T-helper 1 cell treated with Interleukin-12 subunit alpha and Interleukin-12 subunit beta and Interleukin-4 antibody, amounts not matched to agents 30 μg/mL and 1 μg/mL, for 36 hours (primary cell): ENCODE measurements around the gene CYP26C1.

Experiments used
- H3K27ac Mint-ChIP-seq: one replicate; pipeline ENCODE4 v1.8.0; 2021; ENCODE audit warnings: mild to moderate bottlenecking, mixed read lengths
- H3K27me3 Mint-ChIP-seq: one replicate; pipeline ENCODE4 v1.8.0; 2021; ENCODE audit warnings: low read depth, mixed read lengths
- H3K36me3 Mint-ChIP-seq: one replicate; pipeline ENCODE4 v1.8.0; 2021; ENCODE audit warnings: low read depth, mixed read lengths
- H3K4me1 Mint-ChIP-seq: one replicate; pipeline ENCODE4 v1.8.0; 2021; ENCODE audit warnings: low read depth, mixed read lengths
- H3K4me3 Mint-ChIP-seq: one replicate; pipeline ENCODE4 v1.8.0; 2021; ENCODE audit warnings: mild to moderate bottlenecking, moderate library complexity, mixed read lengths
- H3K9me3 Mint-ChIP-seq: one replicate; pipeline ENCODE4 v1.8.0; 2021; ENCODE audit warnings: mixed read lengths

CYP26C1 gene, protein sequence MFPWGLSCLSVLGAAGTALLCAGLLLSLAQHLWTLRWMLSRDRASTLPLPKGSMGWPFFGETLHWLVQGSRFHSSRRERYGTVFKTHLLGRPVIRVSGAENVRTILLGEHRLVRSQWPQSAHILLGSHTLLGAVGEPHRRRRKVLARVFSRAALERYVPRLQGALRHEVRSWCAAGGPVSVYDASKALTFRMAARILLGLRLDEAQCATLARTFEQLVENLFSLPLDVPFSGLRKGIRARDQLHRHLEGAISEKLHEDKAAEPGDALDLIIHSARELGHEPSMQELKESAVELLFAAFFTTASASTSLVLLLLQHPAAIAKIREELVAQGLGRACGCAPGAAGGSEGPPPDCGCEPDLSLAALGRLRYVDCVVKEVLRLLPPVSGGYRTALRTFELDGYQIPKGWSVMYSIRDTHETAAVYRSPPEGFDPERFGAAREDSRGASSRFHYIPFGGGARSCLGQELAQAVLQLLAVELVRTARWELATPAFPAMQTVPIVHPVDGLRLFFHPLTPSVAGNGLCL

DNA sequence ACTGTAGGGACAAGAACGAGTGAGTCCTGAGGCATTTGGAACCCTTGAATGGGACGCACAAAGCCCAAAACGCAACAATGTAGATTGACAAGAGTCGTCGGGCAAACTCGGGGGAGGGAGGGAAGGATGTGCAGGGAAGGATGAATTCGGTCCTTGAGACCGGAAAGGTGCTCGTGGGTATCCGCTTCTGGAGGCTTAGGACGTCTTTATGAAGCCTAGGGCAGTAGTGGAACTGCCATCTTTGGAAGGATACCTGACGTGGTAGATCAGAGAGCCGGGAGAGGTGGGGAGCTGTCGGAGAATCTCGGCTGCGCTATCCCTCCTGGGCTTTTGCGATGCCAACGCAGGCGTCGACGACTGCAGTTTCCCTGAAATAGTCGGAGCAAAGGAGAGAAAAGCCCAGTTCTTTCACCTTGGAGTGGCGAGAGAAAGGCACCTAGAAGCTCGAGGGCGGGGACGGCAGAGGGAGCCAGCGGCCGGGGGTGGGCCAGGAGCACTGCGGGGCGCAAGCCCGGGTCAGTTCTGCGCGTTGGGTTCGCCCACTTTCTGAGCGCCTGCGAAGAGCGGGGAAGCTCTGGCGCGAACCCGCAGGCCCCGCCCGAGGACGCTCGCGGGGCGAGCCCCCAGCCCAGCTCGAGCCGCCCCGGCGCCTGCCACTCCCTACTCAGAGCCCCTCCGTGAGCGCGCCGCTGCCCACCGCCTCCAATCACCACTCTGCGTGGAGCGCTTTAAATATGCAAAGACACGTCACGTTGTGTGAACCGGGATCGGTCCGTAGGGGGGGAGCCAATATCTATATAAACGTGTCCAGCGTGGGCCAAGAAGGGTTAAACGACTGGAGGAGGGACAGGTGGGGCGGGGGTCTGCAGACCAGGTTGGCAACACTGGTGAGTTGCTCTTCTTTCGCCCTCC is at the start of gene CYP26C1:
Gene CYP26C1 (plus strand): TSS at position 824 of the 912 bp plus-strand sequence. CDS start 466 bp downstream, outside the sequence.
- no peak within 1 kb of the TSS for H3K27ac Mint-ChIP-seq

GRCh38 chr10:93015722-93016121 is 44.9 kb upstream of the CYP26C1 start:
- no peaks in the 10 kb centered on the region for H3K27me3 Mint-ChIP-seq
- no peaks in the 10 kb centered on the region for H3K36me3 Mint-ChIP-seq
- no peak overlapping the region for H3K4me3 Mint-ChIP-seq
- no peaks in the 10 kb centered on the region for H3K9me3 Mint-ChIP-seq
- no peaks in the 10 kb centered on the region for H3K4me1 Mint-ChIP-seq
- no peak overlapping the region for H3K27ac Mint-ChIP-seq

More for the DNA sequence above, at the start of gene CYP26C1:
- Mint-ChIP-seq H3K4me3 (no peak within 1 kb of the TSS), H3K4me1 (peaks cover 4% of the 10 kb centered on the region), H3K27me3 (peaks cover 45% of the 10 kb centered on the region), H3K36me3 (peaks cover 4% of the 10 kb centered on the region), H3K9me3 (no peaks in the 10 kb centered on the region)

GRCh38 chr10:93023013-93023650 is 37.5 kb upstream of the CYP26C1 start:
- Mint-ChIP-seq H3K4me3 (no peak overlapping the region), H3K27ac (no peak overlapping the region), H3K36me3 (peaks cover 6% of the 10 kb centered on the region), H3K9me3 (no peaks in the 10 kb centered on the region), H3K27me3 (no peaks in the 10 kb centered on the region), H3K4me1 (no peaks in the 10 kb centered on the region)

DNA sequence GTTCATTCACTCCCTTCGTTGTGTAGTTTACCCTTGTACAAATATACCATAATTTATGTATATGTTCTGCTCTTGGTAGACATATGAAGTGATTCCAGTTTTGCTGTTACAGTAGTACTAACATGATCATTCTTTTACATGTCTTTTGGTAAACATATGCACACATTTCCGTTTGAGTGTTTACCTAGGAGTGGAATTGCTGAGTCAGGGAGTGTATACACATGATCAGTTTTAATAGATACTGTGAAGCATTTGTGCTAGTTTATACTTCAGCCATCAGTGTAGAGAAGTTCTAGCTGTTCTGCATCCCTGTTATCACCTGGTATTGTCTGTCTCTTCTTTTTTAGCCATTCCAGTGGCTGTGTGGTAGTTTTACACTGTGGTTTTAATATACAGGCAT is 34.5 kb upstream of the CYP26C1 start:
- H3K27ac Mint-ChIP-seq, result no peak overlapping the region
- peaks cover 6% of the 10 kb centered on the region for H3K36me3 Mint-ChIP-seq
- no peaks in the 10 kb centered on the region for H3K9me3 Mint-ChIP-seq
- H3K4me3 Mint-ChIP-seq, result no peak overlapping the region
- H3K27me3 Mint-ChIP-seq, result no peaks in the 10 kb centered on the region
- no peaks in the 10 kb centered on the region for H3K4me1 Mint-ChIP-seq

- Mint-ChIP-seq H3K9me3 (no peaks in the 10 kb centered on the region), H3K4me1 (no peaks in the 10 kb centered on the region), H3K27me3 (no peaks in the 10 kb centered on the region), H3K36me3 (peaks cover 6% of the 10 kb centered on the region), H3K27ac (no peak overlapping the region), H3K4me3 (no peak overlapping the region)
These were observed 33.1 kb upstream of the CYP26C1 start for GRCh38 chr10:93027508-93027907.

DNA sequence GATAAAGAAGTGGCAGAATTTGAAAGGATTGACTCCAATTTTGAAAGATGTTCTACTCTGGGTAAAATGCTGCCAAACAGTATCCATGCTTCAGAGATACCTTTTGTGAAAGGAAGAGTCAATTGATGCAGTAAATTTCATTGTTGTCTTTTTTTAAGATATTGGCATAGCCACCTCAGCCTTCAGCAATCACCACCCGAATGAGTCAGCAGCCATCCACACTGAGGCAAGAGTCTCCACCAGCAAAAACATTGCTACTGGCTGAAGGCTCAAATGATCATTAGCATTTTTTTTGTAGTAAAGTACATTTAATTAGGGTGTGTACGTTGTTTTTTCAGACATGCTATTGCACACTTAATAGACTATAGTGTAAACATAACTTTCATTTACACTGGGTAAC is 31.7 kb upstream of the CYP26C1 start:
- Mint-ChIP-seq H3K27ac (no peak overlapping the region), H3K36me3 (peaks cover 6% of the 10 kb centered on the region), H3K4me1 (no peaks in the 10 kb centered on the region), H3K4me3 (no peak overlapping the region), H3K27me3 (no peaks in the 10 kb centered on the region), H3K9me3 (no peaks in the 10 kb centered on the region)

DNA sequence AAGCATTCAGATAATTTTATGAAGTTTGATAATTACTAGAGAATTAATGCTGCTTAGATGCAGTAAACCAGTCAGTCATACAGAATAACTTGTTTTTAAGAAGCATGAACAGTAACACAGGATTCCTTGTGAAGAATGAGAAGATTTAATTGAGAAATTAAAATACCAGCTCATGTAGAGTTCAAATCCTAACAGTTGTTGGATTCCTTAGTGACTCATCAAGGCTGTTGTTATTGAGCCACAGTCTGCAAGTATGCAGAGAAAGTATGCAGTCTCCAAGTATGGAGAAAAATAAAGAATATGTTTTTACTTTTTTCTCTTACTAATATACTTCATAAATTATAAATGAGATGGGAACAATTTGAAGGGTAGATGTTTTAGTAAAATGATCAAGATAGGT is 30.2 kb upstream of the CYP26C1 start:
- Mint-ChIP-seq H3K4me3 (no peak overlapping the region), H3K27ac (no peak overlapping the region), H3K4me1 (no peaks in the 10 kb centered on the region), H3K36me3 (peaks cover 6% of the 10 kb centered on the region), H3K9me3 (no peaks in the 10 kb centered on the region), H3K27me3 (no peaks in the 10 kb centered on the region)

DNA sequence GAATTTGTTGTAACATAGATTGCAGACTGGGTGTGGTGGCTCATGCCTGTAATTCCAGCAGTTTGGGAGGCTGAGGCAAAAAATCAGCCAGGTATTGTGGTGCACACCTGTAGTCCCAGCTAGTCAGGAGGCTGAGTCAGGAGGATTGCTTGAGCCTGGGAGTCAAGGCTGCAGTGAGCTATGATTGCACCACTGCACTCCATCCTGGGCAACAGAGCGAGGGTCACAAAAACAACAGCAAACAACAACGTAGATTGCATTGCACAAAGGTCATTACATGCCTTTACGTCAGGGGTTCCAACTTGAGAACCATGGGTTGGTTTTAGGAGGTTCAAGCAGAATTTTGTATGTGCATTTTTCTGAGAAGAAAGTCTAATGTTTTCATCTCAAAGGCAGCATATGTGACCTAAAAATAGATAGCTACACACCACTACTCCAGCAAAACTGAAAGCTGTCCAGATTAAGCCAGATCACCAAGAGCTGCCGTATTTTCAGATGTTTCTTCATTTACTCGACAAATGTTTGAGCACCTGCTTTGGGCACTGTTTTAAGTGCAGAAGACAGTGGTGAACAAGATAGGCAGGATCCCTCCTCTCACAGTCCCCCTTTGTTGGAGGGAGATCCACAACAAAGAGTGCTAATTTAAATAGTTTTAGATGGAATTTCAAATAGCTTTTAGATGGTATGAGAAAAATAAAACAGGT is 28.3 kb upstream of the CYP26C1 start:
- H3K4me1 Mint-ChIP-seq, result no peaks in the 10 kb centered on the region
- H3K36me3 Mint-ChIP-seq, result peaks cover 3% of the 10 kb centered on the region
- no peaks in the 10 kb centered on the region for H3K27me3 Mint-ChIP-seq
- no peaks in the 10 kb centered on the region for H3K9me3 Mint-ChIP-seq
- H3K4me3 Mint-ChIP-seq, result no peak overlapping the region
- H3K27ac Mint-ChIP-seq, result no peak overlapping the region

DNA sequence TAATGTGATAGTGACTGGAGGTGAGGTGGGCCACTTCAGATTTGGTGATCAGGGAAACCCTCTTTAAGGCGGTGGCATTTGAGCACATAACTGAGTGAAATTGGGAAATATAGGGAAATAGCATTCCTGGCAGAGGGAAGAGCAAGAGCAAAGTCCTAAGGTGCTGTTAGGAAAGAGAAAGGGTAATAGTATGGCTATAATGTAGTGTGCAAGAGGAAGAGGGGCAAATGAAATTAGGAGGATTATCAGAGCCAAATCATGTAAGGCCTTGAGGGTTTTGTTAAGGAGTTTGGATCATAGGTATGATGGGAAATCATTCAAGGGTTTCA is 27.8 kb upstream of the CYP26C1 start:
- Mint-ChIP-seq H3K4me3 (no peak overlapping the region), H3K4me1 (no peaks in the 10 kb centered on the region), H3K9me3 (no peaks in the 10 kb centered on the region), H3K36me3 (no peaks in the 10 kb centered on the region), H3K27ac (no peak overlapping the region), H3K27me3 (no peaks in the 10 kb centered on the region)

DNA sequence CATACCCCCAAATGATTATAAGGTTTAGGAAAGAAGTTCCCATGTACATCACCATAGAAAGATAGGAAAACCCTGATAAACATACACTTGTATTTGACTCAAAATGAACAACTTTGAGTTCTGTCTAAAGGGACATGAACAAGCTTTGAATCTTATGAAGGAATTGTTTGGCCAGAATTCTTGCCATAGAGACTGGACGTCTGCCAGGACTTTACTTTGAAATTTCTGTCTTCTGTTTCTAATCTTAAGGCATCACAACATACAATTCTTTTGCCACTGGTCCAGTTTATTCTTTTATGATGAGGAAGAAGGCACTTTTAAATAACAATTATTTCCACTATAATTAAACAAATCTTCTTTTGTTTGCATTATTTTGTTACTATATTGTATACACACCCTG is 26.2 kb upstream of the CYP26C1 start:
- Mint-ChIP-seq H3K9me3 (no peaks in the 10 kb centered on the region), H3K4me3 (no peak overlapping the region), H3K36me3 (no peaks in the 10 kb centered on the region), H3K27ac (no peak overlapping the region), H3K27me3 (no peaks in the 10 kb centered on the region), H3K4me1 (no peaks in the 10 kb centered on the region)

DNA sequence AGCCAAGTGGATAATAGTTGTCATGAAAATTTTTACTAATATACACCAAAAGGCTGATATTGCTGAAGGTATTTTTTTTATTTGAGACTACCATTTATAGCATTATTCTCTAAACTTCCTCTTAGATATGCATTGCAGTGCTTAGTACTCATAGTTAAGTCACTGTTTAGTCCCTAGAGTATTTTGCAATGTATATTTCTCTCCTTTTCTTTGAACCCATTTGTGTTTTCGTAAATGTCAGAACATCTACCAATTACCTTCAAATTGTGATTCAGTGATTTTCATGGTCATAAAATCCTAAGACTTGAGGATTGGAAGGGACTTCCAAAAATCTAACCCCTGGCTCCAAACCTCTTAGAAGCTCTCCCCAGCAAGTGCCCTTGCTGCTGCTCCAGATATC is 21.5 kb upstream of the CYP26C1 start:
- H3K9me3 Mint-ChIP-seq, result no peaks in the 10 kb centered on the region
- no peaks in the 10 kb centered on the region for H3K27me3 Mint-ChIP-seq
- no peak overlapping the region for H3K4me3 Mint-ChIP-seq
- peaks cover 2% of the 10 kb centered on the region for H3K4me1 Mint-ChIP-seq
- peaks cover 2% of the 10 kb centered on the region for H3K36me3 Mint-ChIP-seq
- H3K27ac Mint-ChIP-seq, result no peak overlapping the region

GRCh38 chr10:93039721-93040120 is 20.9 kb upstream of the CYP26C1 start:
- no peak overlapping the region for H3K27ac Mint-ChIP-seq
- H3K4me1 Mint-ChIP-seq, result peaks cover 2% of the 10 kb centered on the region
- H3K4me3 Mint-ChIP-seq, result no peak overlapping the region
- H3K9me3 Mint-ChIP-seq, result no peaks in the 10 kb centered on the region
- no peaks in the 10 kb centered on the region for H3K27me3 Mint-ChIP-seq
- H3K36me3 Mint-ChIP-seq, result peaks cover 2% of the 10 kb centered on the region

- Mint-ChIP-seq H3K4me1 (no peaks in the 10 kb centered on the region), H3K27me3 (peaks cover 7% of the 10 kb centered on the region), H3K4me3 (no peak overlapping the region), H3K27ac (no peak overlapping the region), H3K36me3 (no peaks in the 10 kb centered on the region), H3K9me3 (no peaks in the 10 kb centered on the region)
These were observed 6.1 kb upstream of the CYP26C1 start for GRCh38 chr10:93054486-93054885.

DNA sequence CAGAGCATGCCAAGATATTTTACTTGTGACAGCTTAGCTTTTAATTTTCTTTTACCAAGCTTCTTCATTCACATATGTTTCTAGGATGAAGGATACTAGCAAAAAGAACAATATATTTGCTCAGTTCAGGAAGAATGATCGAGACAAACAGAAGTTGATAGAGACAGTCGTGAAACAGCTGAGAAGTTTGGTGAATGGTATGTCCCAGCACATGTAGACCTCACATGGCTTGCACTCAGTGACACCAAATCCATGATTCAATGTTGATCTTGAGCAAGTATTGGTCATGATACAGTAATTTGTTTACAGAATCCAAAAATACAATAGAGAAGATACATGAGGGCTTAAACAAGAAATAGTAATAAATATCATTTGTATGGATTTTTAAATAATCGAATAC is 2.5 kb upstream of the CYP26C1 start:
- H3K4me3 Mint-ChIP-seq, result no peak overlapping the region
- H3K36me3 Mint-ChIP-seq, result peaks cover 4% of the 10 kb centered on the region
- no peaks in the 10 kb centered on the region for H3K9me3 Mint-ChIP-seq
- peaks cover 27% of the 10 kb centered on the region for H3K27me3 Mint-ChIP-seq
- H3K27ac Mint-ChIP-seq, result no peak overlapping the region
- peaks cover 3% of the 10 kb centered on the region for H3K4me1 Mint-ChIP-seq
